ENCODE measurements around the gene ALDH7A1. TPM values are rescaled to one million over a fixed set of nuclear protein-coding genes. Genes with fewer than 3 reads are reported as not detected.
A peak's percentile ranks its signal among the peaks of the same experiment; 100 is the strongest.

The ALDH7A1 gene
- total RNA-seq, 1 donor from 2014 or later, result 30.5 TPM

GRCh38 chr5:126514131-126514557 lies 80.9 kb downstream of the ALDH7A1 start:
- Histone ChIP-seq H3K36me3 (no peaks in the 10 kb centered on the region), H3K4me3 (no peak overlapping the region), H3K9me3 (replicated peaks) (no peaks in the 10 kb centered on the region), H3K27me3 (ENCODE audit: low read depth) (no peaks in the 10 kb centered on the region), H3K27ac (replicated peaks) (peak overlapping the region; percentile 35), H3K4me1 (peaks cover 37% of the 10 kb centered on the region)
- no peak for DNase-seq
- TF ChIP-seq CTCF (IDR thresholded peaks at IDR 0.05; ENCODE audit: borderline replicate concordance), result no peak
- intact Hi-C loops (cut with micrococcal nuclease), result no loop called here

- no peaks in the 10 kb centered on the region for H3K9me3 ChIP-seq (replicated peaks)
- peak overlapping the region; percentile 35 for H3K27ac ChIP-seq (replicated peaks)
- peaks cover 38% of the 10 kb centered on the region for H3K4me1 ChIP-seq
- no peak for DNase-seq
- intact Hi-C loops (cut with micrococcal nuclease), result no loop called here
- H3K36me3 ChIP-seq, result no peaks in the 10 kb centered on the region
- no peaks in the 10 kb centered on the region for H3K27me3 ChIP-seq (ENCODE audit: low read depth)
- H3K4me3 ChIP-seq, result no peak overlapping the region
- TF ChIP-seq CTCF (IDR thresholded peaks at IDR 0.05; ENCODE audit: borderline replicate concordance), result no peak
Observed at GRCh38 chr5:126513703-126514102, 81.3 kb downstream of the ALDH7A1 start.

GRCh38 chr5:126513302-126513701 lies 81.7 kb downstream of the ALDH7A1 start:
- H3K27me3 ChIP-seq (ENCODE audit: low read depth), result no peaks in the 10 kb centered on the region
- no peak overlapping the region for H3K4me3 ChIP-seq
- no peaks in the 10 kb centered on the region for H3K36me3 ChIP-seq
- TF ChIP-seq CTCF (IDR thresholded peaks at IDR 0.05; ENCODE audit: borderline replicate concordance), result no peak
- H3K27ac ChIP-seq (replicated peaks), result peak overlapping the region; percentile 35
- H3K4me1 ChIP-seq, result peaks cover 42% of the 10 kb centered on the region
- DNase-seq, result no peak
- intact Hi-C loops (cut with micrococcal nuclease), result no loop called here
- H3K9me3 ChIP-seq (replicated peaks), result no peaks in the 10 kb centered on the region

- no peak for TF ChIP-seq CTCF (IDR thresholded peaks at IDR 0.05; ENCODE audit: borderline replicate concordance)
- H3K4me3 ChIP-seq, result no peak overlapping the region
- H3K27me3 ChIP-seq (ENCODE audit: low read depth), result no peaks in the 10 kb centered on the region
- no peaks in the 10 kb centered on the region for H3K9me3 ChIP-seq (replicated peaks)
- H3K27ac ChIP-seq (replicated peaks), result peak overlapping the region; percentile 35
- no peak for DNase-seq
- peaks cover 49% of the 10 kb centered on the region for H3K4me1 ChIP-seq
- intact Hi-C loops (cut with micrococcal nuclease), result no loop called here
- H3K36me3 ChIP-seq, result no peaks in the 10 kb centered on the region
Observed at GRCh38 chr5:126512451-126512850, 82.6 kb downstream of the ALDH7A1 start.

GRCh38 chr5:126511961-126512360 lies 83.1 kb downstream of the ALDH7A1 start:
- no peak overlapping the region for H3K4me3 ChIP-seq
- H3K27me3 ChIP-seq (ENCODE audit: low read depth), result no peaks in the 10 kb centered on the region
- H3K4me1 ChIP-seq, result peaks cover 49% of the 10 kb centered on the region
- no peak for DNase-seq
- intact Hi-C loops (cut with micrococcal nuclease), result no loop called here
- H3K27ac ChIP-seq (replicated peaks), result no peak overlapping the region
- no peak for TF ChIP-seq CTCF (IDR thresholded peaks at IDR 0.05; ENCODE audit: borderline replicate concordance)
- no peaks in the 10 kb centered on the region for H3K9me3 ChIP-seq (replicated peaks)
- no peaks in the 10 kb centered on the region for H3K36me3 ChIP-seq

GRCh38 chr5:126509339-126509738 lies 85.7 kb downstream of the ALDH7A1 start:
- intact Hi-C loops (cut with micrococcal nuclease), result no loop called here
- no peak for TF ChIP-seq CTCF (IDR thresholded peaks at IDR 0.05; ENCODE audit: borderline replicate concordance)
- Histone ChIP-seq H3K27ac (replicated peaks) (peak overlapping the region; percentile 82), H3K27me3 (ENCODE audit: low read depth) (no peaks in the 10 kb centered on the region), H3K9me3 (replicated peaks) (no peaks in the 10 kb centered on the region), H3K4me3 (no peak overlapping the region), H3K4me1 (peaks cover 51% of the 10 kb centered on the region), H3K36me3 (no peaks in the 10 kb centered on the region)
- no peak for DNase-seq

Measured in left ventricle myocardium inferior (tissue), 1 donor.